Muscle of arm (tissue), 12 donors: ENCODE data around the gene DAP3. TPM values are rescaled to one million over a fixed set of nuclear protein-coding genes. Genes with fewer than 3 reads are reported as not detected.
"Not testable (repeated sequence)": the region's sequence is repeated elsewhere in the genome, so short reads cannot be mapped to it uniquely, and the experiment has no call there.

Source experiments
- DNase-seq: peaks from one replicate; pipeline ENCODE4 v3.0.0-alpha.2; 2013
- polyA plus RNA-seq, 12 donors: library from polyadenylated mRNA; unstranded; fragments of 120-200 nt; gene quantifications; one replicate each; pipeline ENCODE4 v1.2.1, GENCODE V29; 2013; ENCODE audit not compliant: insufficient read length in 12 of 12

The DAP3 gene
- polyA plus RNA-seq, 12 donors: 121 to 176 (median 141) TPM; not detected in 1

- DNase-seq: no peak
These were observed 17.1 kb upstream of the DAP3 start for GRCh38 chr1:155671750-155672149.

GRCh38 chr1:155673003-155673402 lies 15.9 kb upstream of the DAP3 start:
- no peak for DNase-seq

- DNase-seq: no peak
These were observed 10.9 kb upstream of the DAP3 start for GRCh38 chr1:155678027-155678426.

GRCh38 chr1:155678992-155679391 lies 9.9 kb upstream of the DAP3 start:
- not testable (repeated sequence) for DNase-seq

- no peak for DNase-seq
These were observed 8.4 kb upstream of the DAP3 start for GRCh38 chr1:155680531-155680930.

GRCh38 chr1:155681776-155682175 lies 7.1 kb upstream of the DAP3 start:
- DNase-seq: no peak

GRCh38 chr1:155687705-155688323 lies 1.1 kb upstream of the DAP3 start:
- not testable (repeated sequence) for DNase-seq

GRCh38 chr1:155688324-155689080 lies 389 bp upstream of the DAP3 start, which contains the start of gene YY1AP1:
YY1AP1 (minus strand) TSS chr1:155688774; CDS start chr1:155680436, 8,338 bp downstream.
- peak; percentile 95 for DNase-seq

- no peak for DNase-seq
These were observed 3.2 kb downstream of the DAP3 start for GRCh38 chr1:155691992-155692528.

- DNase-seq: no peak
These were observed 5.3 kb downstream of the DAP3 start for GRCh38 chr1:155694167-155694566.

- peak; percentile 7 for DNase-seq
These were observed 6.2 kb downstream of the DAP3 start for GRCh38 chr1:155695072-155695471.

- DNase-seq: no peak
These were observed 6.7 kb downstream of the DAP3 start for GRCh38 chr1:155695608-155696007.

- DNase-seq: no peak
These were observed 7.6 kb downstream of the DAP3 start for GRCh38 chr1:155696524-155696923.

- DNase-seq: no peak
These were observed 8.2 kb downstream of the DAP3 start for GRCh38 chr1:155697046-155697445.

- DNase-seq: not testable (repeated sequence)
These were observed 8.7 kb downstream of the DAP3 start for GRCh38 chr1:155697616-155698015.

- no peak for DNase-seq
These were observed 9.6 kb downstream of the DAP3 start for GRCh38 chr1:155698382-155699038.

- not testable (repeated sequence) for DNase-seq
These were observed 10.2 kb downstream of the DAP3 start for GRCh38 chr1:155699062-155699461.

GRCh38 chr1:155701675-155702074 lies 12.8 kb downstream of the DAP3 start:
- DNase-seq: not testable (repeated sequence)

GRCh38 chr1:155703216-155703615 lies 14.3 kb downstream of the DAP3 start:
- DNase-seq: no peak

GRCh38 chr1:155704414-155704813 lies 15.5 kb downstream of the DAP3 start:
- not testable (repeated sequence) for DNase-seq

GRCh38 chr1:155706139-155706538 lies 17.2 kb downstream of the DAP3 start:
- no peak for DNase-seq

- DNase-seq: no peak
These were observed 20.5 kb downstream of the DAP3 start for GRCh38 chr1:155709391-155709790.
